HG03521 (cell line): ENCODE measurements around the gene FMN2.

ENCODE experiments used
- ATAC-seq: cut with Tn5 transposase; IDR thresholded peaks from one replicate; pipeline ENCODE4 v1.9.1; 2021; ENCODE audit warnings: mild to moderate bottlenecking, moderate library complexity; ENCODE audit not compliant: unreplicated experiment

FMN2 gene

DNA sequence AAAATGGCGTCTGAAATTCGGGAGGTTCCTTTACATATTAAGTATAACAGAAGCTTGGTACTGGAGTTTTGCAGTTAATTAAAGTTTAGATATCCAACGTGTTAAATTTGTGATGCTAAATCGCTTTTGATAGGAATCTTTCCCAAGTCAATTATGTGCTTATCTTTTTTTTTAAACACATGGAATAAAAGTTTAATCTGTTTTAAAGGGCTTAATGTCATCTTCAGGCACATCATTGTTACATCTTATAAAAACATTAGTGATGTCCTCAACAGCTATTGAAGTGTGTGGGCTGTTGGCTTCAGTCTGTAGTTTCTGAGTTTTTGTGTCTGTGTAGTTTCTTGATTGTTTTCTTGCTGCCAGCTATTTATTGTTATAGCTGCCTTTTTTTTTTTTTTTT, 5.3 kb downstream of the FMN2 start:
- no peak for ATAC-seq

DNA sequence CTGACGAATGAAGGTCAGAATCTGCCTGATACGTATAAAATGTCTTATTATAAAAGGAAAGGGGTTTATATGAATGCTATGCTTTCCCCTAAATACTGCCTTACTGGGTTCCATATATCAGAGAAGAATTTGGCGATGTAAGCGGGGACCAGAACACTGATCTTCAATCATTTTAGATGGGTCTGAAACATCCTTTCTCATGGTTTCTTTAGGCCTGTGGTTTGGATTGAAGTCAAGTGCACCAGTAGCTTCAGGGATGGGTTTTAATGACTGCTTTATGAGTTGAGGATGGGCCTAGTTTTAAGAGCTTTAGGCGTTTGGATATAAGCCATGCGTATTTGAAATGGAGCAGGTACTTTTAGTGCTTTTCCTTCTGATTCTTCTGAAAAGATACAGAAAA, 6.9 kb downstream of the FMN2 start:
- no peak for ATAC-seq

DNA sequence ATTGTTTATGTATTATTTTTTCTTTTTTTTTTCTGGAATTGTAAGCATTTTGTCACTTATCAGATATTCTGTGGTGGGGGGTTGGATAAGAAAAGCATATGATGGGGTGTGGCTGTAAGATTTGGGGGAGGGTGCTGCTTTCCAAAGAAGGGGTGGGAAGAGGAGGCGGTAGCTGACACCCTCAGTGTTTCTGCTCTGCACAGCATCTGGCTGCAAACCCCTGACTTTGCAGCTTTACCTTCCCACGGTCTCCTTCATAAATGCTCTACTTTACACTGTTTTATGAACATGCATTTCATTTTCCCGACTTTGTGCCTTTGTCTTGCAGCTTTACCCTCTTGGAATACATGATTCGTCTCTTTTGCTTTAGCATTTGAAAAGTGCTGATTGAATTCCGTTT, 7.6 kb downstream of the FMN2 start:
- no peak for ATAC-seq

DNA sequence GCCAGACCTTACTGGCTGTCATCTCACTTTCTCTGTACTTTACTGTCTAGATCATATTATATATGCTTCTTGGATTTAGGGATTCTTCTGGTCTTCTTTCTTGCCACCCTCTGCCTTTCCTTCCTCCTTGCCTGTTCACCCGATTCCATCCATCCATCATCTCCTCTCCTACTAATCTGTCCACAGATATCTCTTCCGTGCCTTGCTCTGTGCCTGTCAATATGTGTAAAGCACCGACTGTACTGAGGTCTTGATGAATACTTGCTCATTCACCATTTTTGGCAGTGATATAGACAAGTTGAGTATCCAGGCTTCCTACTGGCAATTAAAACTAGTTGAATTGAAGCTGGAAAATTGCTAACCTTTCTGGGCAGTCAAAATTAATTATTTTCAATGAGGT, 8.1 kb downstream of the FMN2 start:
- no peak for ATAC-seq

DNA sequence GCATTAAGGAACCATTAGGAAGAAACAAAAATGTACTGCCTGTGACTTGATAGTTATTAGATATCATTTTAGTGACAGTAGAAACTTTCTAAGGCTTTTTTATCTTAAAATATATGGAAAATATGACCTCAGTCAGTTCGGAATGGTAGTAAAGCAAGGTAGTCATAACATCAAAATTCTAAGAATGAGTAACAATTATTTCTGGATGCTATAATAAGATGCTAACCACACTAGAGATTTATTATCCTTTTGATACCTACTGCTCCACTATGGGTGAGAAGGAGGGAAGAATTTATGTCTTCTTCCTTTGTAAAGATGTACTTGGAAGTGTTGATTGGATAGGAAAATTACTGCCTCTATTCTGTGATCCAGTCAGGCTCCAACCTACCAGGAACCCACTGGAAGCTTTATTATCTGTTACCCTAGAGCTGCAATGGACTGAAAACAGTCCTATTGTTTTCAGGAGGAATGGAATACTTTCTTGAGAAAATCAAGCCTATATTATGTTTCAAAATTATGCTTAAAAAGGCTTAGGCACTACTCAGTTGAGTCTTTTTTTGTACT, 8.8 kb downstream of the FMN2 start:
- ATAC-seq: no peak

DNA sequence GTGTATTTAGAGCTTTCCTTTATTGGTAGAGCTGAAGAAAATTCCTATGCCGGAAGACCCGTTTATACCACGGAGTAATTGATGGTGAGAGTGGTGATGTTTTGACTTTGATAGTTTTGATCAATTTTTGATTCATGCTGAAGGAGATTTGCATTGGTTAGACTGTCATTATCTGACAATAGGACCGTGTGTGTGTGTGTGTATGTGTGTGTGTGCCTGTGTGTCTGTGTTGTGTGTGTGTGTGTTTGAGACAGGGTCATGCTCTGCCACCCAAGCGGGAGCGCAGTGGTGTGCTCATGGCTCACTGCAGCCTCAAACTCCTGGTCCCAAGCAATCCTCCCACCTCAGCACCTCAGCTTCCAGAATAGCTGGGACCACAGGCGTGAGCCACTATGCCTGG, 9.6 kb downstream of the FMN2 start:
- no peak for ATAC-seq

DNA sequence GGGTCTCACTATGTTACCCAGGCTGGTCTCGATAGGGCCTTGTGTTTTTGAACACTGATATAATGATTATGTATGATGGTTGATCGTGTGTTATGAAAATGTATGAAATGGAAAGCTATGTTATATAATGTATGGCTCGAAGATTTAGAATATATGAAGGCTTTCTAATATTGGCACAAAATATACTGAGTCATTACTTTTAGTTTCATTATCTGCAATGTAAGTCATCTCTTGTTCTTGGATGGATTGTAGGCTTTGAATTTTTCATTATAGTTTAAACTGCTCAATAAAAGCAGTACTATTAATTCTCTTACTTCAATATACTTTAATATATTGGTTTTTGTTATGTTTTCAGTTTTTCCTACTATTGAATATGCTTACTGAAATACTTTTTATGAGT, 10.1 kb downstream of the FMN2 start:
- ATAC-seq: no peak

DNA sequence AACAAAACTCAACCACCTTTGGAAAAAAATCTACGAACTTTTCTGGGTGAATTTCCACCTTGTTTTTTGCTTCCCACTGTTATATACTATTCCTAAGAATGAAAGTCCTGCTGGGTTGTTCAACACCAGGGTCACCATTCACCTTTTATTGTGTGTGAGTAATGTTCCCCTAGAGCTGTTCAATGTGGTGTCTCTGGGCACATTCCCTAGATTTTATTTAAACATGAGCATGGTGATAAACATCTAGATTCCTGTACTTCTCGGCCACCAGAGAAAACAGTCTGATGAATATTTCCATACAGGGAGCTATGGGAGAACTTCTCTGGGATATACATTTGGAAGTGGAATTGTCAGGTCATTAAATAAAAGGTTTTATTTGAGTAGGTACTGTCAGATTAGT, 13.0 kb downstream of the FMN2 start:
- no peak for ATAC-seq

DNA sequence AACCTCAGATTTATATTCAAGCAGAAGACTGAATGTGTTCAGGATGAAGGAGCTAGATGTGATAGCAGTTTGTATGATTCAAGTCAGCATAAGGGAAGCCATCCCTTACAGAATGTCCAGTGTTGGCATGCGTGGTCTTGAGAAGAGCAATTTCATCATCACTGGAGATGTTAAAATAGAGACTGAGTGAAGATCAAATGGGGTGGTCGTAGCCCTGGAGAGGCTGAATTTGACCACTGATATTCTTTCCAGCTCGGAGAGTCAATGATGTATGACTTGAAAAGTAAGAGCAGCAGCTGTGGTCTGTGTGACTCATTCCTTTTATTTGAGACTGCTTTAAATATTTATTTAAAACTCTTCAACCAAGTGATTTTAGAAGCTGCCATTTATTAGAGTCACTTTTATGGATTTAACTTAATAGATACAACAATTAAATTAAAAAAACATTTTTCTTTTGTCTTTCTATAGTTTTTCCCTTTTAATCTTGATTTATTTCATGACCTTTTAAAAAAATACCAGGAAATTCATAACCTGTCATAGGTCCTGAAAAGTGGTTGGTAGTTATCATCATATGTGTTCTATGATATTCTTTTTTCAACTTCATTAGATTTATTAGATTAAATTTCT, 15.5 kb downstream of the FMN2 start:
- no peak for ATAC-seq

DNA sequence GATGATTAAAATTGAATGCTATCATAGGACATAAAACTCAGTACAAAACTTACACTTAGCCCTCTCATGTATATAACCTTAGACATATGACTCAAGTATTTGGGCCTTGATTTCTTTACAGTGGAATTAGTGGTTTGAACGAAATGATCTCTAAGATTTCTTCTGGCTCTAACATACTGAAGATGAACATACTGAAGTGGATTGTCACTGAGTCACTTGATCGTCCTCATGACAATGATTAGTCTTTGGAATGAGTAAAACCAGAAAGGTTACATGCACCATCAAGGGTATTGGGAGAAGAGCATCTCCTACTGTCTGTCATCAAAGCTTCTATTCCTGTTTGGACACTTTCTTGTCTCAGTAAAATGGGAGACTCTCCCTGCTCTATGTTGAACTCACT, 17.4 kb downstream of the FMN2 start:
- ATAC-seq: no peak

DNA sequence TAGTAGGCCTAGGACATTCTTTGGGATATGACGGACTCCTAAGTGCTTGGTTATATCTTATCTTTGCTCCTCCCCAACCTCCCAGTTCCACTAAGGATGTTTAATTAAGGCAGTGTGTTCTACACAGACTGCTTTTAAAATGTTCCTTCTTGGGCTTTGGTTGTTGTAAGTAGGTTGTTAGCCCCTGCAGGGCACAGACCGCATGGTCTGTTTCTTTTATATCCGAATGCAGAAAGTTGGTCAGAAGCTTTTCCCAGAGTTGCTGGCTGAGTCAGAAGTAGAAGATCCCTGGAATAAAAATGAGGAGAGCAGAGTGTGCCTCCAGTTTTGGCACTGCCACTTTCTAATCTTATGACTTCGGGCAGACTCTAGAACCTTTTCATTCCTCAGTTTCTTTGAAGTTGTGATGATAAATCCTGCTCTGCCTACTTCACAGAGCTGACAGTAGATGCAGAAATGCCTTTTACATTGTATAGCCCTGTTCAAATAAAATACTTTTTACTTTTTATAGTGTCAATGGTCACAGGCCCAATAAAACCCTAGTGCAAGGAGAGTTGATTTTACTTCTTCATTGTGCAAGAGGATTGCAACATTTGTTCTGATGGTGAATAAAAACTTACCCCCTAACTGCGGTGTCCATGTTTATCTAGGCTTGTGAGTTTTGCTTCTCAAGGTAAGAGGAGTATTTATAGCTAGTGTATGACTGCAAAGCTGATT, 18.4 kb downstream of the FMN2 start:
- ATAC-seq: no peak

DNA sequence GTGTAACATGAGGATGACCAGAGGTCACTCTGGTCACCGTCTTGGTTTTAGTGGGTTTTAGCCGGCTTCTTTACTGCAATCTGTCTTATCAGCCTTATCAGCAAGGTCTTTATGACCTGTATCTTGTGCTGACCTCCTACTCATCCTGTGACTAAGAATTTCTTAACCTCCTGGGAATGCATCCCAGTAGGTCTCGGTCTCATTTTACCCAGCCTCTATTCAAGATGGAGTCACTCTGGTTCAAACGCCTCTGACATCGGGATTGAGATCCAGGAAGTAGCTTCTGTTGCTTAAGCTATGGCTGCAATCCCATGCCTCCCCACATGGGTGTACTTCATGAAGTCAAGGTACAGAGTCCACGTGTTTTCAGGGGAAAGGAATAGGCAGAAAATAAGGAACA, 19.9 kb downstream of the FMN2 start:
- ATAC-seq: no peak

DNA sequence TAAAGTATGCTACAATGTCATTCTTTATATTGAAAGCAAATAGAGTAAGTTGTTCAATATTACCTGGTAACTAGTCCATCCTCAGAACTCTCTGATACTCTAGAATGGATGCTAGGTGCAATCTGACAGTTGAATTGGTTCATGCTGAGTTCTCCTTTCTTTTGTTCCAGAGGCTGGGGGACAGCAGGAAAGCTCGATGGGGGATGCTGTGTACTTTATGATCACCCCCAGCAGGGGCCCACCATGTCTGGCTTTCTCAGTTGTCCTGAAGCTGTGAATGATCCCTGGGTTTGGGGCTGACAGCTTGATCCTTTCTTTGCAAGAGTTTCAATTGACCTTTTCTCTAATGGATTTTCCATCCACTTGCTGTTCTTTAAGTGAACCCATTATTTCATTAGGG, 22.5 kb downstream of the FMN2 start:
- no peak for ATAC-seq

DNA sequence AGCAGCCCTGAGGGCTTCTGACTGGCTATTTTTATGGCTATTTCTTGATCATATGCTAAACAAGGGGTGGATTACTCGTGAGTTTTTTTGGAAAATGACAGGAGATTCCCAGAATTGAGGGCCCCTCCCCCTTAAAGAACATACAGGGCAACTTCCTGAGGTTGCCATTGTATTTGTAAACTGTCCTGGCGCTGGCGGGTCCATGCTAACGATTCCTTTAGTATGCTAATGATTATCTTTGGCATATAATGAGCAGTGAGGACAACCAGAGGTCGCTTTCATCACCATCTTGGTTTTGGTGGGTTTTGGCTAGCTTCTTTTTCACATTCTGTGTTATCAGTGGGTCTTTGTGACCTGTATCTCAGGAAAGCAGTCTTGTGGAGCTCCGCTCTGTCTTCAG, 24.1 kb downstream of the FMN2 start:
- ATAC-seq: no peak

DNA sequence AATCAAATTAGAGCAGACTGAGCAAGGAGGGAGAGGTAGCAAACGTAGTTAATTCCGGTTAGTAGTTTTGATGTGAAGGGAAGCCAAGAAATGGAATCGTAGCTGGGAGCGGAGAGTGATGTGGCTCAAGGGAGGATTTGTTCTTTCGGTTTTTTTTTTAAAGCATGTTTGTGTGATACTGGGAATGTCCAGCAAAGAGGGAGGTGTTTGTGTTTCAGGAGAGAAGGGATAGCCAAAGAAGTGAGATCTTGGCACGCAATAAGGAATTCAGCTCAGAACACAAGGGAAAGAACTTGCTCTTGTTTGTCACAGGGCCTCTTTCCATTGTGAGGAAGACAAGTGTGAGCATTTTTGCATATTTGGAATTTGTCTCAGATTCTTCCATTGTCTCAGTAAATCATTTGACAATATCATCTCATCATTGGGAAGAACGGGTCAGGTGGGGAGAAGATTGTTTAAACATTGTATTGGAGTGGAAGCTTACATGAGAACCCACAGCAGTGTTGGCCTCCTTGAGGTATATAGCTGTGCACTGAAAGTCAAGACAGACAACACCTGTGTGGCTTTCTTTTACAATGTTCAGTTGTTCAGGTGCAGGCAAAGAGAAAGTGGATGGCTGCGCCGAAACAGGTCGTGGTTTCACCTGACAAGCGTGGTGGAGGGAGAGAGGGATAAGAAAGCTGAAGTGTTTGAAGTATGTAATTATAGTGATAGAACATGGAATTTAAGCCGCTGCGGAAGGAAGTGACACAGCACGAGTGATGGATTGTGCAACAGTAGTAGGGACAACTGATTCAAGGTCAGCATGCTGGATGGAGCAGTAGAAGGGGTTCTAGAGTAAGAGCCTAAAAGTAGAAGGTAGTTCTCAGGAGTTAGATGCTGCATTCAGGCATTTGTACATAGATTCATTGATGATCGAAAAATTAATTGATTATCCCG, 25.4 kb downstream of the FMN2 start:
- no peak for ATAC-seq

DNA sequence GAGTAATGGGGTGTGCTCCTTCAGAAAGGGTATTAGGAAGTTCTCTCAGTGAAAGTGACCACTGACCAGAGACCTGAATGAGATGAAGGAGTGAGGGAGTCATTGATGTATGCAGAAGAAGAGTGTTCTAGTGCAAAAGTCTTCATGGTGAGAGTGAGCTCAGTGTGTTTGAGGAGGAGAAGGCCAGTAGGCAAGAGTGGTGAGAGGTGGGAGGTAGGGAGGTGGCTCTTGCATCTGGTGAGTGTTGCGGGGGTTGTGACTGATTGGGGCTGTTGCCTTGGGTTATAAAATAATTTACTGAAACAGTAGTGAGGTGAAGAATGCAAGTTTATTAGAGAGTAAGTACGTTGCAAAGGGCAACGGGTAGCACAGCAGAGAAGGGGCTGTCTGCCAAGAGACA, 26.2 kb downstream of the FMN2 start:
- ATAC-seq: no peak

DNA sequence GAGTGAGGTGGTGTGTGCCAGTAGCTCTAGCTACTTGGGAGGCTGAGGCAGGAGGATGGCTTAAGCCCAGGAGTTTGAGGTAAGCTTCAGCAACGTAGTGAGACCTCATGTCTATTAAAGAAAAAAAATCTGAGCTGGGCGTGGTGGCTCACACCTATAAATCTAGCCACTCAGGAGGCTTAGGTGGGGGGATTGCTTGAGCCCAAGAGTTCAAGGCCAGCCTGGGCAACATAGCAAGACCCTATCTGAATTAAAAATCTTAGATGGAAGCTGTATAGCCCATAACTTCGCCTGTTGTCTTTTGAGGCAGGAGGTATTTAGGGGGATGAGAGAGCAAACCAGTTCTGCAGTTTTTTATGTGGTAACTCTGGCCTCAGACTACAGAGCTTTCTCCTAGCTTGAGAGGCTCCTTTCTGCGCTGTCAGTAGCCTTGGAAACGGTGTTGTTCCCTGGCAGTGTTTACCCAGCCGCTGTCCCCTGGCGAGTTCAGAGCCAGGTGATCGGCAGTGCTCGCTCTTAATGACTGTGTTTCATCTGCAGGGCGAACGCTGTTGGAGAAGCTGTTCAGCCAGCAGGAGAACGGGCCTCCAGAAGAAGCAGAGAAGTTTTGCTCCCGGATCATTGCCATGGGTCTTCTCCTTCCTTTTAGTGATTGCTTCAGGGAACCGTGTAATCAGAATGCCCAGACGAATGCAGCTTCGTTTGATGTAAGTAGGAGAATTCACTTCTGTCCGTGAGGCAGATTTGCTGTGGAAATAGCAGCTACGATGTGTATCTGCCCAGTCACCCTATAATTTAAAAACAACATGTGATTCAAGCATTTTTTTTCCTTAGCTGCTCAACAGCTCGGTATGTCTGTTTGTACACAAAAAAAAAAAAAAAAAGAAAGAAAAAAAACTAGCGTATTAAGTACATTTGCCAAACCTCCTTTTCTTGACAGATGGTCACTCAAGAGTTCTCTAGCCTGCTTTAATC, 31.2 kb downstream of the FMN2 start:
- ATAC-seq: no peak

DNA sequence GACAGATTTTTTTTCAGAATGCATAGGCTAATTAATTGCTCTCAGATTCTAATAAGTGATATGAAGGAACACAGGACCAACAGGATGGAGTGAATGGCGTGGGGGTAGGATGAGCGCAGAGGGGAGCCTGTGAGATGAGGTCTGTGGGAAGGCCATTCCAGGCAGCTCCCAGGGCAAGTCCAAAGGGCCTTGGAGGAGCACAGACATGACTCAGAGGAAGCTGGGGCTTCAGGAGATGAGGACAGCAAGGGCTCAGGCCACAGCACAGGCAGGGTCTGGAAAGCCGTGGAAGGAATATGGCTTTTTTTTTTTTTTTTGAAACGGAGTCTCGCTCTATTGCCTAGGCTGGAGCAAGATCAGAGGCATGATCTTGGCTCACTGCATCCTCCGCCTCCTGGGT, 35.1 kb downstream of the FMN2 start:
- ATAC-seq: no peak

DNA sequence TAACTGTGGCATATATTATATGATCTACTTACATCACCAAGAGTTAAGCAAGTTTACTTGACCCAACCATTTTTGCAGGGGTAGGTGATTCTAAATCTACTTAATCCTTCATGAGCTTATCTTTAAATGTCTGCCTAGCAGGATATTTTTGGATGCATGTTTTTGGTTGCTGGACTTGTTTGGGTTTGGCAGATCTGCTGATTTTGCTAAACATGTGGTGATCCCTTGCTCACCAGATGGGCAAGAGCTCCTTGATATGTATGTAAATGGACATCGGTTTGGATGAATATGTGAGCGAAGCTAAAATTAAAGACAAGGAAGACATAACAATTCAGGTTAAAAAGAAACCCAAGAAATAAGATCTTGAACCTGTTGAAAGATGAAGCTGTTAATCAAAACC, 36.7 kb downstream of the FMN2 start:
- no peak for ATAC-seq

DNA sequence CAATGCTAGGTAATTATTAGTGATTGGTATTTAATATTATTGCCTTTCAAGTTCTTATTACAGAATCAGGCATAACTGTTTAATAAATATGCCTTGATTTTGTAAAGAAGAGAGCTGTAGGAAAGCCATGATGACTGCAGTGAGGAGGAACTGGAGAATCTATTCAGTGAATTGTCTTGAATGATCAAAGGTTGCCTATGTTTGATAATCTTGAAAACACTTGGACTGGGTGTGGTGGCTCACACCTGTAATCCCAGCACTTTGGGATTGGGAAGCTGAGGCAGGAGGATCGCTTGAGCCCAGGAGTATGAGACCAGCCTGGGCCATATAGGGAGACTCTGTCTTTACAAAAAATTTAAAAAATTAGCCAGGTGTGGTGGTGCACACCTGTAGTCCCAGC, 42.4 kb downstream of the FMN2 start:
- no peak for ATAC-seq
